ENCODE results near the gene SMG7.
A peak's percentile ranks its signal among the peaks of the same experiment; 100 is the strongest.
"Not testable (repeated sequence)": the region's sequence is repeated elsewhere in the genome, so short reads cannot be mapped to it uniquely, and the experiment has no call there.

The SMG7 gene, protein sequence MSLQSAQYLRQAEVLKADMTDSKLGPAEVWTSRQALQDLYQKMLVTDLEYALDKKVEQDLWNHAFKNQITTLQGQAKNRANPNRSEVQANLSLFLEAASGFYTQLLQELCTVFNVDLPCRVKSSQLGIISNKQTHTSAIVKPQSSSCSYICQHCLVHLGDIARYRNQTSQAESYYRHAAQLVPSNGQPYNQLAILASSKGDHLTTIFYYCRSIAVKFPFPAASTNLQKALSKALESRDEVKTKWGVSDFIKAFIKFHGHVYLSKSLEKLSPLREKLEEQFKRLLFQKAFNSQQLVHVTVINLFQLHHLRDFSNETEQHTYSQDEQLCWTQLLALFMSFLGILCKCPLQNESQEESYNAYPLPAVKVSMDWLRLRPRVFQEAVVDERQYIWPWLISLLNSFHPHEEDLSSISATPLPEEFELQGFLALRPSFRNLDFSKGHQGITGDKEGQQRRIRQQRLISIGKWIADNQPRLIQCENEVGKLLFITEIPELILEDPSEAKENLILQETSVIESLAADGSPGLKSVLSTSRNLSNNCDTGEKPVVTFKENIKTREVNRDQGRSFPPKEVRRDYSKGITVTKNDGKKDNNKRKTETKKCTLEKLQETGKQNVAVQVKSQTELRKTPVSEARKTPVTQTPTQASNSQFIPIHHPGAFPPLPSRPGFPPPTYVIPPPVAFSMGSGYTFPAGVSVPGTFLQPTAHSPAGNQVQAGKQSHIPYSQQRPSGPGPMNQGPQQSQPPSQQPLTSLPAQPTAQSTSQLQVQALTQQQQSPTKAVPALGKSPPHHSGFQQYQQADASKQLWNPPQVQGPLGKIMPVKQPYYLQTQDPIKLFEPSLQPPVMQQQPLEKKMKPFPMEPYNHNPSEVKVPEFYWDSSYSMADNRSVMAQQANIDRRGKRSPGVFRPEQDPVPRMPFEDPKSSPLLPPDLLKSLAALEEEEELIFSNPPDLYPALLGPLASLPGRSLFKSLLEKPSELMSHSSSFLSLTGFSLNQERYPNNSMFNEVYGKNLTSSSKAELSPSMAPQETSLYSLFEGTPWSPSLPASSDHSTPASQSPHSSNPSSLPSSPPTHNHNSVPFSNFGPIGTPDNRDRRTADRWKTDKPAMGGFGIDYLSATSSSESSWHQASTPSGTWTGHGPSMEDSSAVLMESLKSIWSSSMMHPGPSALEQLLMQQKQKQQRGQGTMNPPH

DNA sequence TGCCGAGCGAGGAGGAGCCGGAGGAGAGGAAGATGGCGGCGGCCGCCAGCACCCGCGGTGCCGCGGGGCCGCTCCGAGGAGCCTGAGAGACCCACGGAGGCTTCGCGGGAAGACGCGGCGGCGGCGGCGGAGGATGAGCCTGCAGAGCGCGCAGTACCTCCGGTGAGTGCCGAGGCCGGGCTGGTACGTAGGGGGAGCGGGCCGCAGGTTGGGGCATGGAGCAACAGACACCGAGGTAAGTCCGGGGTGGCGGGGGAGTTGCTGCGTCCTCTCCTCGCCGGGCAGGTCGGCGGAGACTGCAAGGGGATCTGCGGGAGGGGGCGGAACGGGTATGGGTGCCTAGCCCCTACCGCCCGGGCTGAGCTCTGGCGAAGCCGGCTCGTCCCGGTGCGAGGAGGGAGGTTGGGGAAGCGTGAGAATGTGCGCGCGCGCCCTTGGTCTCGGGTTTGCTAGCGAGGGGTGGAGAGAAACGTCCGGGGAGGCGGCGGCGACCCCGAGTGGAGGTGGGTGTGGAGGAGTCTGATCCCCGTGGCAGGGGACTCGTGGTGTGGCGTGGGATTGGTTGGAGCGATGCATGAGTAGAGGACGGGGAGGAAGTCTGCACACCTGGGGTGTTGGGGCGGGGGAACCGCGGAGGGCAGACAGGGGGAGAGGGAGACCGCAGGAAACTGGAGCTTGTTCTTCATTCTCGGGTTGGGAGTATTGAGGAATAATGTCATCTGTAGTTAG lies at the start of gene SMG7:
Gene SMG7, plus strand, starts transcription at position 12 of the 729 bp plus-strand sequence. Its CDS starts 122 bp downstream, at position 134.
- intact Hi-C loops (cut with DNase I): loop anchor here (5.0 kb wide), 3 partner anchors 165 to 445 kb away; partner anchors contain the start of gene ARPC5
- peak in 8 of 10 donors; percentile 26 to 90 (median 42) for DNase-seq

GRCh38 chr1:183423541-183423940 lies 48.8 kb upstream of the SMG7 start:
- intact Hi-C loops (cut with DNase I): no loop called here
- no peak for DNase-seq

GRCh38 chr1:183424691-183425090 lies 47.6 kb upstream of the SMG7 start:
- intact Hi-C loops (cut with DNase I): no loop called here
- DNase-seq: no peak

DNA sequence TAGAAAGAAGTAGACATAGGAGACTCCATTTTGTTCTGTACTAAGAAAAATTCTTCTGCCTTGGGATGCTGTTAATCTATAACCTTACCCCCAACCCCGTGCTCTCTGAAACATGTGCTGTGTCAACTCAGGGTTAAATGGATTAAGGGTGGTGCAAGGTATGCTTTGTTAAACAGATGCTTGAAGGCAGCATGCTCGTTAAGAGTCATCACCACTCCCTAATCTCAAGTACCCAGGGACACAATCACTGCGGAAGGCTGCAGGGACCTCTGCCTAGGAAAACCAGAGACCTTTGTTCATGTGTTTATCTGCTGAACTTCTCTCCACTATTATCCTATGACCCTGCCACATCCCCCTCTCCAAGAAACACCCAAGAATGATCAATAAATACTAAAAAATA lies 44.7 kb upstream of the SMG7 start:
- intact Hi-C loops (cut with DNase I); DNase-seq: not testable (repeated sequence)

DNA sequence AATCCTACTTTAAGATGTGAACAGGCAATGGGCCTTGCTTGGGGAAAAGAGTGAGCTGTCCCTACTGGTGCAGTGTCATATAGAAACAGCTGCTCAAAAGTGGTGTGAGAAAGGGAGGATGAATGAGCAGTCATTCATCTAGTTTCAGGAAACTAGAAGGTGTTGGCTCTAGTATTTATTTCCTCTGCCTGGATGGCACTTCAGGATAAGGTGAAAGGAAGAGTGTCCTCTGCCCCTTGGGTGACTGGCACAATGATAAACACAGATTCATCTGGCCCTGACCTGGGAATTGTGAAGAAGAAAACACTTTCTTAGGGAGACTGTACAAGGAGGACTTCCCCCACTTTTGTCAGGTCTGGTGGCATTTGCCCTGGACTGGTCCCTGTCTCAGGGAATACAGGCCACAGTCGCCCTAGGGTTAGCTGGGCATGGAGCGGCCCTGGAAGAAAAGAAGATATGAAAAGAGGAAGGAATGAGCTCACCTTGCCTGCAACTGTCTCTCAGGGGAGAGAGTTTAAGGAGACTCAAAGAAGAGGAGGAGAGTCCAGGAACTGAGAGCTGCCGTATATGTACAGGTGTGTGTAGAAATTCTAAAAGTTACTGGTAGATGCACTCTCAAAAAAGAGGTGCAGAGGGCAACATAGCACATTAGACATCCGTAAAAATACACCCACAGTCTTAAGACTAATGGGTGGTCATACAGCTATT lies 40.3 kb upstream of the SMG7 start:
- intact Hi-C loops (cut with DNase I): no loop called here
- DNase-seq: no peak

DNA sequence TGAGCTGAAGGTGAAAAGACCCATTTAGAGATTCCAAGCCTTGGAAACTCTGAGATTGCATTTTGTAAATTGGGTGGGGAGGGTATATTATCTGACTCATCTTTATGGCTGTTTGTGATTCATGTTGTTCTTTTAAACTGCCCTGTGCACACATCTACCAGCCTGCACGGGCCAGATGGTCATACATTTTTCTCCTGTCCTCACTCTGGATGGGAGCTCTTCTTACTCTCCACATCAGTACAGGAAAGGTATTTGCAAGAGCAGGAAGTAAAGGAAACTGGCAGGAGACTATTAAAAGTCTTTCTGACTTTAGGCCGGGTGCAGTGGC lies 39.8 kb upstream of the SMG7 start:
- intact Hi-C loops (cut with DNase I): no loop called here
- DNase-seq: no peak

DNA sequence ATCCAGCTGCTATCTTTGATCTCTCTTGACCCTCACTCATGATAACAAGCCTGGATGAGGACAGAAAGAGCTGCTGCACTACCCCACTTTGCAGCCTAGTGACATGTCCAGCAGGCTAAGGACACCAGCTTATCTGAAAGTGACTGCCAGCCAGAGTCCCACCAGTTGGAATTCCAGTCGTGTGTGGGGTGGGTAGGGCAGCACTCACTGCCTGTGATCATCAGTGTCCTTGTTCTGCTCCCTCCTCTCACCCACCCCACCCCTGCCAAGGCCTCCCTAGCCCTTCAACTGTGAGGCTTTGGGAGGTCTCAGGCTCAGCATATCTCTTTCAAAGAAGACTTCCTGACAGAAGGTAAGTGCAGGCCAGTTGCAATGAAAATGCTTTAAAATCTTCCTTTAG lies 38.6 kb upstream of the SMG7 start:
- intact Hi-C loops (cut with DNase I): no loop called here
- DNase-seq: no peak

- DNase-seq: no peak
- intact Hi-C loops (cut with DNase I): no loop called here
These were observed 36.8 kb upstream of the SMG7 start for GRCh38 chr1:183435497-183435896.

GRCh38 chr1:183438060-183438459 lies 34.2 kb upstream of the SMG7 start:
- intact Hi-C loops (cut with DNase I): no loop called here

GRCh38 chr1:183443011-183443410 lies 29.3 kb upstream of the SMG7 start:
- DNase-seq: no peak
- intact Hi-C loops (cut with DNase I): no loop called here

More at GRCh38 chr1:183438060-183438459, 34.2 kb upstream of the SMG7 start:
- DNase-seq: no peak

DNA sequence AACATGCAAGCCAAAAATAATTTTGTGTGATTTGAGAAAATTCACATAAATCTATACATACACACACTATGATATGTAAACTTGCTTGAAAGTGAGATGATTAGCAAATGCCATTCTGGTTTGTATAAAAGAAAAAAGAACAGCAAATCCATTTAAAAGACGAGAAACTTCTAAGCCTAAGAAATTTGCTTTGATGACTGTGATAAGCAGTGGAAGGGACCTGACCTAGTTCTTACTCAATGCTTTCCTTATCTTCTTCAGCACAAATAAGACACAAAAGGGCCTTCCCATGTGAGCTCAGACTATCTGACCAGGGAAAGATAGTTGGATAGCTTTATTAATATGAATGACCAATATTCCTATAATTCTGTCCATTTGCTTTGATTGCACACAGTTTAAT lies 28.8 kb upstream of the SMG7 start:
- intact Hi-C loops (cut with DNase I): no loop called here
- DNase-seq: no peak

GRCh38 chr1:183444243-183444642 lies 28.1 kb upstream of the SMG7 start:
- DNase-seq: no peak
- intact Hi-C loops (cut with DNase I): no loop called here

GRCh38 chr1:183449223-183449770 lies 23.0 kb upstream of the SMG7 start:
- no peak for DNase-seq
- intact Hi-C loops (cut with DNase I): no loop called here

DNA sequence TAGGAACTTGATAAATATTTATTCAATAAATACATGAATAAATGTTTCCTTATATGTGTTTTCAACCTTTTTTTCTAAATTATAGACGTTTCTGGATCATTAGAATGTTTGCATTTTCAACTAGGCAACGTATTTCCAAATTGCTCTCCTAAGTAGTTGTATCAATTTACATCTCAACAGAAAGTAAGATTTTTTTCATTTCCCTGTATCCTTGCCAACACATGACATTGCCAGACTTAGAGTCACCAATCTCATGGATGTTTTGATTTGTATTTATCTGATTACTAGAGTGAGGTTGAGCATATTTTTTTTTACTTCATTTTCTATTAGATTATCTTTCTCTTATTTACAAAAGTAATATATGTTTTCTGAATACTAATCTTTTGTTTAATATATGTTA lies 22.2 kb upstream of the SMG7 start:
- intact Hi-C loops (cut with DNase I): no loop called here
- DNase-seq: no peak

DNA sequence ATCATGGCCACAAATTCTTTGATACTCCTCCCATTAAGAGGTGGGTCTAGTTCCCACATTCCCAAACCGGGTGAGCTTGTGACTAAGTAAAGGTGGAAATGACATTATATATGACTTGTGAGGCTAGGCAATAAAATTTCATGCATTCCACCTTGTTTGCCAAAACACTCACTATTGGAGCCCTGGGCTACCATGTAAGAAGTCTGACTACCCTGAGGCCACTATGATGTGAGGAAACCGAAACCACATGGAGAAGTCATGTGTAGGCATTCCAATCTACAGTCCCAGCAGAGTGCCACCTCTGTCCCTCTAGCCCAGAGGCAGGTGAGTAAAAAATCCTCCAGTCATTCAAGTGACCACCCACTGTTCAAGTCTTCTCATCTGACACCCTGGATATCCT lies 17.9 kb upstream of the SMG7 start:
- DNase-seq: no peak
- intact Hi-C loops (cut with DNase I): no loop called here

DNA sequence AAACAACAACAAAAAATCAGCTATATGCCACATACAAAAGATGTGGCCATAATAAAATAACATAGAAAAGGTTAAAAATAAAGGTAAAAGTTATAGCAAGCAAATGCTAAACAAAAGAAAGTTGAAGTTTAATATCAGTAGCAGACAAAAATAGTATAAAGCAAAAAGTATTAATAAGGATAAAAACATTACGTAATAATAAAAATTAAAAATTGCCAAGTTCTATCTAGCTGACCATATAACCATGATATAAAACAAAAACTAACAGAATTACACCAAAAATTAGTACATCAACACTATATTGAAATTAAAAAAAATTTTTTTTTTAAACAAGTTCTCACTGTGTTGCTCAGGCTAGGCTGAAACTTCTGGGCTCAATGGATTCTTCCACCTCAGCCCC lies 15.5 kb upstream of the SMG7 start:
- no peak for DNase-seq
- intact Hi-C loops (cut with DNase I): no loop called here

DNA sequence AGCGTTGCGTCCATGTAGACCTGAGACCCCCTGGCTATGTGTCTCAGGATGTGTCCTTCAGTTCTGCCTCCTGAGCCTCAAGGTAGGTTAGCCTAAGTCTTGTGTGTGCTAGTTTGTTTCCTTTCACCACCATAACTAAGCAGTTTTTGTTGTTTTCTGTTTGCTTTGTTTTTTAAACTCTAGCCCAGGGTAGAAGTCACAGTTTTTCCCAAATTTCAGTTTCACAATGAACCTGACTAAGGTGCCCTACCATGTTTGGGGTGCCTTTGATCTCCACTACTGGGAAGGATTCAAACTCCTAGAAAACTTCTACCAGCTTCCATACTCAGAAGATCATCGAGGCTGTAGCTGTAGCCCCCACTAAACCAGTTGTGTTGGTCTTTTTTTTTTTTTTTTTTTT lies 14.8 kb upstream of the SMG7 start:
- intact Hi-C loops (cut with DNase I): no loop called here
- DNase-seq: no peak

DNA sequence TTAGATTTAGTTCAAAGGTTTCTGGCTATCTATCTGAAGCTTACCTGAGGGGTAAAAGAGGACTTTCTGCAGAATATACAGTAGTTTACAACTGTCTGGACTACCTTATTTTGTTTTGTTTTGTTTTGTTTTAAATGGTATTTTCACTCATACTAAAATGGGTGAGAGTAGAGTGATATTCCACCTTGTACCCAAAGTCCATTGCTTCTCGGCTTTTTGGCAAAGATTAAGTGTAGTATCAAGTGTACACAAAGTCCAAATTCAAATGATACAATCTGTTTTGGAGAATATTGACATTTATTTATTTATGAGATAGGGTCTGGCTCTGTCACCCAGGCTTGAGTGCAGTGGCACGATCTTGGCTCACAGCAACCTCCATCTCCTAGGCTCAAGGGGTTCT lies 11.7 kb upstream of the SMG7 start:
- DNase-seq: no peak
- intact Hi-C loops (cut with DNase I): no loop called here

- intact Hi-C loops (cut with DNase I): no loop called here
These were observed 10.9 kb upstream of the SMG7 start for GRCh38 chr1:183461350-183461749.

GRCh38 chr1:183463566-183463965 lies 8.7 kb upstream of the SMG7 start:
- intact Hi-C loops (cut with DNase I): no loop called here
- no peak for DNase-seq

More at GRCh38 chr1:183461350-183461749, 10.9 kb upstream of the SMG7 start:
- no peak for DNase-seq

All from posterior cingulate gyrus (tissue), 11 donors.